ENCODE results near the gene COMP. TPM values are rescaled to one million over a fixed set of nuclear protein-coding genes. Genes with fewer than 3 reads are reported as not detected.

The COMP gene
- total RNA-seq, 1 experiment from 2014 or later = 0.16 TPM

- ChIA-PET POLR2A (no interaction called here), CTCF (no interaction called here)
- peaks cover 9% of the 10 kb centered on the region; the same call in 1 of the 2 replicates for H3K4me1 ChIP-seq
- Mint-ChIP-seq H3K4me3 (ENCODE audit: unreplicated experiment) (peak overlapping the region; percentile 73), H3K9me3 (ENCODE audit: unreplicated experiment) (no peaks in the 10 kb centered on the region), H3K36me3 (ENCODE audit: insufficient read depth, unreplicated experiment) (no peaks in the 10 kb centered on the region), H3K27me3 (ENCODE audit: insufficient read depth, unreplicated experiment) (peaks cover 21% of the 10 kb centered on the region), H3K27ac (ENCODE audit: unreplicated experiment) (no peak overlapping the region), H3K4me1 (ENCODE audit: low read depth, unreplicated experiment) (peaks cover 15% of the 10 kb centered on the region)
- BruUV-seq (replicated peaks) = no TSS peak
- intact Hi-C loops (cut with micrococcal nuclease; ENCODE audit: unreplicated experiment) = no loop called here
- no peaks in the 10 kb centered on the region for H3K9me3 ChIP-seq
- no peaks in the 10 kb centered on the region for H3K36me3 ChIP-seq (ENCODE audit: control insufficient read depth, insufficient read depth, low read length)
- DNase-seq = peak; percentile 47
- peaks cover 2% of the 10 kb centered on the region for H3K27me3 ChIP-seq (replicated peaks; ENCODE audit: control insufficient read depth, insufficient read depth, low read length)
- H3K4me3 ChIP-seq (ENCODE audit: low read depth, low read length) = peak overlapping the region; percentile 25
- TF ChIP-seq CTCF (IDR thresholded peaks at IDR 0.05; ENCODE audit: insufficient read depth in 1 of 2, low read depth in 1 of 2, low read length in 1 of 2, severe bottlenecking in 1 of 2, unreplicated experiment in 1 of 2) = no peak
Observed at GRCh38 chr19:18789883-18790565, 1.1 kb downstream of the COMP start.

- peaks cover 2% of the 10 kb centered on the region for H3K27me3 ChIP-seq (replicated peaks; ENCODE audit: control insufficient read depth, insufficient read depth, low read length)
- H3K9me3 Mint-ChIP-seq (ENCODE audit: unreplicated experiment) = no peaks in the 10 kb centered on the region
Observed at GRCh38 chr19:18789422-18789869, 1.7 kb downstream of the COMP start.

More at GRCh38 chr19:18789422-18789869, 1.7 kb downstream of the COMP start:
- Mint-ChIP-seq H3K27ac (ENCODE audit: unreplicated experiment) (no peak overlapping the region), H3K36me3 (ENCODE audit: insufficient read depth, unreplicated experiment) (no peaks in the 10 kb centered on the region), H3K4me3 (ENCODE audit: unreplicated experiment) (peak overlapping the region; percentile 73), H3K4me1 (ENCODE audit: low read depth, unreplicated experiment) (peaks cover 16% of the 10 kb centered on the region), H3K27me3 (ENCODE audit: insufficient read depth, unreplicated experiment) (peaks cover 21% of the 10 kb centered on the region)
- Histone ChIP-seq H3K4me1 (peaks cover 9% of the 10 kb centered on the region; the same call in 1 of the 2 replicates), H3K9me3 (no peaks in the 10 kb centered on the region), H3K4me3 (ENCODE audit: low read depth, low read length) (peak overlapping the region; percentile 25), H3K36me3 (ENCODE audit: control insufficient read depth, insufficient read depth, low read length) (no peaks in the 10 kb centered on the region)
- ChIA-PET CTCF (interaction anchor here (0.7 kb wide), 1 partner anchor 60 kb away, joined by 3 read pairs; no protein-coding TSS in a partner anchor), POLR2A (no interaction called here)
- intact Hi-C loops (cut with micrococcal nuclease; ENCODE audit: unreplicated experiment) = no loop called here
- no peak for TF ChIP-seq CTCF (IDR thresholded peaks at IDR 0.05; ENCODE audit: insufficient read depth in 1 of 2, low read depth in 1 of 2, low read length in 1 of 2, severe bottlenecking in 1 of 2, unreplicated experiment in 1 of 2)
- no TSS peak for BruUV-seq (replicated peaks)
- DNase-seq = no peak

All from Caco-2 (cell line).